SH-SY5Y (cell line): ENCODE results near the gene GXYLT1.

Experiments
- GATA2 ChIP-seq: IDR thresholded peaks from 2 replicates; pipeline ENCODE4 v1.6.1; 2011; ENCODE audit warnings: mild to moderate bottlenecking, low read depth, low read length
- GATA3 ChIP-seq: IDR thresholded peaks from 2 replicates; pipeline ENCODE4 v1.6.1; 2011; ENCODE audit warnings: low read depth, mild to moderate bottlenecking, low read length, moderate library complexity

DNA sequence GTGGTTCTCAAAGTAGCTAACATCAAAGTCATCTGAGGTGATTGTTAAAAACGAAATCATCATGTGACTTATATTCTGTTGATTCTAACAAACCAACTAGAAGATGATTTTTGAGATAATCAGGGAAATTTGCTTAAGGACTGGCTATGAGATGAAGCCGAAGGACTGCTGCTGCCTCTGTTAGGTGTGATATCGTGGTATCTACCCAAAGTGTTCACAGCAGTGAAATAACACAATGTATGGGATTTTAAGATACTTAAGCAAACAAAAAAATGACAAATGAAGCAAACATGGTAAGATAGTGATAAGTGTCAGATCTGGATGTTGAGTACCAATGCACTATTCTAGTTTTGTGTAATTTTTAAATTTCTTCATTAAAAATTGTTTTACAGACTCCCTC, 59.1 kb downstream of the GXYLT1 start:
- TF ChIP-seq GATA3 = no peak
- TF ChIP-seq GATA2 = no peak
